A673 (cell line): ENCODE results near the gene CCDC85C. TPM values are rescaled to one million over a fixed set of nuclear protein-coding genes. Genes with fewer than 3 reads are reported as not detected.

Experiments
- BruUV-seq: library from RNA; stranded (reverse); fragments of 400-500 nt; replicated peaks from 2 replicates; lab custom pipeline; 2021; lab: Mats Ljungman, UMichigan
- CTCF ChIA-PET: fragments of 300-600 bp; sonication (Branson Sonifier 250); formaldehyde crosslinking; loops from one replicate; lab custom pipeline; 2022; ENCODE audit warnings: antibody characterized with exemption; lab: Charles Lee
- POLR2A ChIA-PET: fragments of 300-600 bp; sonication (Branson Sonifier 250); formaldehyde crosslinking; loops from one replicate; lab custom pipeline; 2022; ENCODE audit warnings: antibody characterized with exemption; ENCODE audit not compliant: low non-redundant PET; lab: Charles Lee
- DNase-seq: peaks from one replicate; pipeline ENCODE4 v3.0.0-alpha.2; 2015; ENCODE audit warnings: low spot score
- H3K27ac ChIP-seq: fragments of 200-600 bp; sonication (generic); 2 replicates; pipeline ENCODE4 v1.5.1; 2016; ENCODE audit warnings: mixed run types, low read depth, mild to moderate bottlenecking, mixed read lengths, antibody characterized with exemption, low read length; ENCODE audit not compliant: poor library complexity, severe bottlenecking
- H3K27me3 ChIP-seq: fragments of 200-600 bp; sonication (generic); replicated peaks from 2 replicates; pipeline ENCODE4 v1.6.1; 2017; ENCODE audit warnings: mixed run types, low read depth, mild to moderate bottlenecking, mixed read lengths, antibody characterized with exemption, low read length; ENCODE audit not compliant: insufficient read depth, poor library complexity
- H3K36me3 ChIP-seq: fragments of 200-600 bp; sonication (generic); 2 replicates; pipeline ENCODE4 v1.6.1; 2016; ENCODE audit warnings: mixed run types, mild to moderate bottlenecking, mixed read lengths, antibody characterized with exemption, low read length; ENCODE audit not compliant: insufficient read depth, poor library complexity, severe bottlenecking
- H3K4me1 ChIP-seq: fragments of 200-600 bp; sonication (generic); 2 replicates; pipeline ENCODE4 v1.6.1; 2017; ENCODE audit warnings: mixed run types, mild to moderate bottlenecking, mixed read lengths, antibody characterized with exemption, low read length; ENCODE audit not compliant: insufficient read depth, poor library complexity, severe bottlenecking
- H3K4me3 ChIP-seq: fragments of 200-600 bp; sonication (generic); 2 replicates; pipeline ENCODE4 v1.5.1; 2016; ENCODE audit warnings: low read depth, mixed run types, mild to moderate bottlenecking, mixed read lengths, low read length; ENCODE audit not compliant: poor library complexity, severe bottlenecking
- H3K9me3 ChIP-seq: fragments of 200-600 bp; sonication (generic); 2 replicates; pipeline ENCODE4 v1.6.1; 2016; ENCODE audit warnings: mixed run types, low read depth, mild to moderate bottlenecking, mixed read lengths, antibody characterized with exemption, low read length; ENCODE audit not compliant: poor library complexity, severe bottlenecking
- CTCF ChIP-seq: fragments of 300-800, 200-600 bp; sonication (generic); conservative IDR thresholded peaks from 2 replicates; pipeline ENCODE4 v1.5.1; 2017; ENCODE audit warnings: low read depth, mild to moderate bottlenecking, antibody characterized with exemption, low read length, moderate library complexity, mixed read lengths
- EZH2 ChIP-seq: fragments of 200-600 bp; sonication (generic); IDR thresholded peaks from 2 replicates; pipeline ENCODE4 v1.6.1; 2017; ENCODE audit warnings: borderline replicate concordance, low read depth, mild to moderate bottlenecking, mixed read lengths, antibody characterized with exemption, low read length; ENCODE audit not compliant: poor library complexity, severe bottlenecking
- intact Hi-C: fragments of 100-400 bp; cut with micrococcal nuclease; formaldehyde crosslinking; loops from one replicate; pipeline ENCODE4 v1.10.0; 2022; ENCODE audit not compliant: unreplicated experiment
- total RNA-seq: library from RNA; stranded (reverse); gene quantifications from 2 replicates; pipeline ENCODE4 v1.2.3, GENCODE V29; 2021

The CCDC85C gene
- total RNA-seq, 1 experiment from 2014 or later = 24.6 TPM

- TF ChIP-seq EZH2 (no peak), CTCF (no peak)
- Histone ChIP-seq H3K4me1 (peaks cover 11% of the 10 kb centered on the region), H3K9me3 (no peaks in the 10 kb centered on the region), H3K36me3 (no peaks in the 10 kb centered on the region), H3K27ac (no peak overlapping the region), H3K27me3 (no peaks in the 10 kb centered on the region), H3K4me3 (no peak overlapping the region)
- intact Hi-C loops = no loop called here
- no TSS peak for BruUV-seq
- CTCF ChIA-PET = no interaction called here
- POLR2A ChIA-PET = no interaction called here
- DNase-seq = no peak
Observed at GRCh38 chr14:99579903-99580571, 24.0 kb downstream of the CCDC85C start.

GRCh38 chr14:99579120-99579836 lies 24.7 kb downstream of the CCDC85C start:
- no peaks in the 10 kb centered on the region for H3K36me3 ChIP-seq
- H3K27me3 ChIP-seq = no peaks in the 10 kb centered on the region
- ChIA-PET POLR2A (no interaction called here), CTCF (no interaction called here)
- no peak for DNase-seq
- H3K9me3 ChIP-seq = no peaks in the 10 kb centered on the region
- no TSS peak for BruUV-seq
- peaks cover 18% of the 10 kb centered on the region for H3K4me1 ChIP-seq
- intact Hi-C loops = no loop called here
- H3K4me3 ChIP-seq = no peak overlapping the region
- H3K27ac ChIP-seq = no peak overlapping the region
- TF ChIP-seq CTCF (no peak), EZH2 (no peak)

GRCh38 chr14:99578541-99579101 lies 25.4 kb downstream of the CCDC85C start:
- no TSS peak for BruUV-seq
- TF ChIP-seq EZH2 = no peak
- TF ChIP-seq CTCF = no peak
- no peak overlapping the region for H3K27ac ChIP-seq
- no peak for DNase-seq
- ChIA-PET POLR2A (no interaction called here), CTCF (no interaction called here)
- intact Hi-C loops = no loop called here
- peaks cover 25% of the 10 kb centered on the region for H3K4me1 ChIP-seq
- H3K27me3 ChIP-seq = no peaks in the 10 kb centered on the region
- H3K9me3 ChIP-seq = no peaks in the 10 kb centered on the region
- no peaks in the 10 kb centered on the region for H3K36me3 ChIP-seq
- H3K4me3 ChIP-seq = no peak overlapping the region
